PFSK-1 (cell line): ENCODE measurements around the gene SKP2.

Experiments
- FOXP2 ChIP-seq: optimal IDR thresholded peaks from 2 replicates; pipeline ENCODE3; 2011; ENCODE audit warnings: borderline replicate concordance, control low read depth, inconsistent platforms; ENCODE audit not compliant: insufficient read depth; ENCODE audit errors: extremely low read length, extremely low read depth
- POLR2AphosphoS5 ChIP-seq: IDR thresholded peaks from 2 replicates; pipeline ENCODE4 v1.6.1; 2012; ENCODE audit warnings: low read depth, mild to moderate bottlenecking, control low read depth, low read length, moderate library complexity
- SIN3A ChIP-seq: IDR thresholded peaks from 2 replicates; pipeline ENCODE4 v1.6.1; 2012; ENCODE audit warnings: mild to moderate bottlenecking, low read length, moderate library complexity, borderline replicate concordance; ENCODE audit not compliant: insufficient read depth
- TAF1 ChIP-seq: IDR thresholded peaks from 2 replicates; pipeline ENCODE4 v1.6.1; 2012; ENCODE audit warnings: low read length, control low read depth, borderline replicate concordance; ENCODE audit not compliant: insufficient read depth
- TF ChIP-seq, protein P1 (sequence below), 2 experiments: IDR thresholded peaks; 2 replicates each; pipeline versions ENCODE4 v1.6.1 to v1.8.0; 2011 to 2012; ENCODE audit warnings: low read depth in 2 of 2, low read length in 2 of 2, control low read depth in 1 of 2, inconsistent platforms in 1 of 2, mild to moderate bottlenecking in 1 of 2, moderate library complexity in 1 of 2; ENCODE audit not compliant: insufficient read depth in 1 of 2

Gene SKP2

GRCh38 chr5:36156121-36156601, 4.2 kb downstream of the SKP2 start:
- TF ChIP-seq SIN3A (no peak), TAF1 (no peak), FOXP2 (no peak), POLR2AphosphoS5 (no peak)
- TF ChIP-seq, protein P1, sequence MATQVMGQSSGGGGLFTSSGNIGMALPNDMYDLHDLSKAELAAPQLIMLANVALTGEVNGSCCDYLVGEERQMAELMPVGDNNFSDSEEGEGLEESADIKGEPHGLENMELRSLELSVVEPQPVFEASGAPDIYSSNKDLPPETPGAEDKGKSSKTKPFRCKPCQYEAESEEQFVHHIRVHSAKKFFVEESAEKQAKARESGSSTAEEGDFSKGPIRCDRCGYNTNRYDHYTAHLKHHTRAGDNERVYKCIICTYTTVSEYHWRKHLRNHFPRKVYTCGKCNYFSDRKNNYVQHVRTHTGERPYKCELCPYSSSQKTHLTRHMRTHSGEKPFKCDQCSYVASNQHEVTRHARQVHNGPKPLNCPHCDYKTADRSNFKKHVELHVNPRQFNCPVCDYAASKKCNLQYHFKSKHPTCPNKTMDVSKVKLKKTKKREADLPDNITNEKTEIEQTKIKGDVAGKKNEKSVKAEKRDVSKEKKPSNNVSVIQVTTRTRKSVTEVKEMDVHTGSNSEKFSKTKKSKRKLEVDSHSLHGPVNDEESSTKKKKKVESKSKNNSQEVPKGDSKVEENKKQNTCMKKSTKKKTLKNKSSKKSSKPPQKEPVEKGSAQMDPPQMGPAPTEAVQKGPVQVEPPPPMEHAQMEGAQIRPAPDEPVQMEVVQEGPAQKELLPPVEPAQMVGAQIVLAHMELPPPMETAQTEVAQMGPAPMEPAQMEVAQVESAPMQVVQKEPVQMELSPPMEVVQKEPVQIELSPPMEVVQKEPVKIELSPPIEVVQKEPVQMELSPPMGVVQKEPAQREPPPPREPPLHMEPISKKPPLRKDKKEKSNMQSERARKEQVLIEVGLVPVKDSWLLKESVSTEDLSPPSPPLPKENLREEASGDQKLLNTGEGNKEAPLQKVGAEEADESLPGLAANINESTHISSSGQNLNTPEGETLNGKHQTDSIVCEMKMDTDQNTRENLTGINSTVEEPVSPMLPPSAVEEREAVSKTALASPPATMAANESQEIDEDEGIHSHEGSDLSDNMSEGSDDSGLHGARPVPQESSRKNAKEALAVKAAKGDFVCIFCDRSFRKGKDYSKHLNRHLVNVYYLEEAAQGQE (IDR thresholded peaks at IDR 0.05; ENCODE audit: insufficient read depth in 1 of 2, low read depth in 2 of 2, low read length in 2 of 2) = no peak

DNA sequence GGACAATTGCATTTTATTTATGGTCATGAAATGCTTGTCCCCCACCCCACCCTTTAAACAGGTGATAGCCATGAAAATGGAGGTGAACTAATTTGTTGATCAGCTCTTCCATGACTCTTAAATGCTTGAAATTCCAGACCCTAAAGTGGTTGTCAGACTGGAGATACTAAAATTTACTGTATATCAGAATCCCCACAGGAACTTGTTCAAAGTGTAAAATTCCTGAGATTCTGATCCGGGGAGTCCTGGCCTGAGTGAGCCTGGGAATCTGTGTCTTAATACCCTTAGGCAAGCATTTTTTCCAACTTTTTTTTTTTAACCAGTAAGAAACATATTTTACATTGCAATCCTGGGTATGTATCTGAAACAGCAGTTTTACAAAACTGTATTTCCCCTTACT, 4.7 kb downstream of the SKP2 start:
- TF ChIP-seq, protein P1 (IDR thresholded peaks at IDR 0.05; ENCODE audit: insufficient read depth in 1 of 2, low read depth in 2 of 2, low read length in 2 of 2) = no peak
- no peak for TF ChIP-seq FOXP2
- TF ChIP-seq SIN3A = no peak
- TF ChIP-seq POLR2AphosphoS5 = no peak
- TF ChIP-seq TAF1 = no peak

- no peak for TF ChIP-seq POLR2AphosphoS5
- TF ChIP-seq SIN3A = no peak
- TF ChIP-seq, protein P1 (IDR thresholded peaks at IDR 0.05; ENCODE audit: insufficient read depth in 1 of 2, low read depth in 2 of 2, low read length in 2 of 2) = no peak
- no peak for TF ChIP-seq TAF1
- TF ChIP-seq FOXP2 = no peak
Measured at GRCh38 chr5:36158144-36158543, 6.2 kb downstream of the SKP2 start.

GRCh38 chr5:36160617-36161016, 8.7 kb downstream of the SKP2 start:
- TF ChIP-seq SIN3A (no peak), FOXP2 (no peak), TAF1 (no peak), POLR2AphosphoS5 (no peak)
- TF ChIP-seq, protein P1 (IDR thresholded peaks at IDR 0.05; ENCODE audit: insufficient read depth in 1 of 2, low read depth in 2 of 2, low read length in 2 of 2) = no peak

DNA sequence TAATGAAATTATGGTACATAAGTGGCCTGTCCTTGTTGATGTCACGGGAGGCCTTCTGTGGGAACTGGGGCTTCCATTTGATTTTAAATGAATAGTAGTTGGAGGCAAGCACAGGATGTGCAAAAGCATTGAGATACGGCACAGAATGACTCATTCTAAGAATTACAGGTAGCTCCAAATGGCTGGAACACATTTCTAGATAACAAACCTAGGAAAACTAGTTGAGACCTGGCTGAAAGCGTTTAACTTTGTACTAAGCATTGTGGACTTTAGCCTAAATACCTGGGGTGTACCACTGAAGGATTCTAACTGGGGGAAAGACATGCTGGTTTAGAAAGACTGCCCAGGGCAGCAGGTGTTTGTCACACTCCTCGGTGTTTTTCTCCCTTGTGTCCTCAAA, 9.4 kb downstream of the SKP2 start:
- TF ChIP-seq, protein P1 (IDR thresholded peaks at IDR 0.05; ENCODE audit: insufficient read depth in 1 of 2, low read depth in 2 of 2, low read length in 2 of 2) = no peak
- TF ChIP-seq TAF1 (no peak), POLR2AphosphoS5 (no peak), SIN3A (no peak), FOXP2 (no peak)
